Mononuclear cell (primary cell): Measurements from ENCODE around the gene HPS1. TPM values are rescaled to one million over a fixed set of nuclear protein-coding genes. Genes with fewer than 3 reads are reported as not detected.

Experiments used
- H3K27me3 ChIP-seq: 2 replicates; pipeline ENCODE4 v1.6.0; 2011; ENCODE audit warnings: low read length, control low read depth; ENCODE audit not compliant: insufficient read depth
- H3K4me1 ChIP-seq: 2 replicates; pipeline ENCODE4 v1.5.1; 2011; ENCODE audit warnings: mild to moderate bottlenecking, low read length, control low read depth; ENCODE audit not compliant: insufficient read depth
- H3K4me3 ChIP-seq: 2 replicates; pipeline ENCODE4 v1.5.1; 2011; ENCODE audit warnings: mild to moderate bottlenecking, low read length, moderate library complexity
- H3K9me3 ChIP-seq: 2 replicates; pipeline ENCODE4 v1.5.1; 2011; ENCODE audit warnings: low read depth, mild to moderate bottlenecking, control low read depth, low read length
- total RNA-seq: library from RNA; depleted of rRNA; stranded (reverse); fragments of >200 nt; gene quantifications from one replicate; pipeline ENCODE4 v1.2.3, GENCODE V29; 2012

Gene HPS1
- total RNA-seq, 1 donor = 46.6 TPM

DNA sequence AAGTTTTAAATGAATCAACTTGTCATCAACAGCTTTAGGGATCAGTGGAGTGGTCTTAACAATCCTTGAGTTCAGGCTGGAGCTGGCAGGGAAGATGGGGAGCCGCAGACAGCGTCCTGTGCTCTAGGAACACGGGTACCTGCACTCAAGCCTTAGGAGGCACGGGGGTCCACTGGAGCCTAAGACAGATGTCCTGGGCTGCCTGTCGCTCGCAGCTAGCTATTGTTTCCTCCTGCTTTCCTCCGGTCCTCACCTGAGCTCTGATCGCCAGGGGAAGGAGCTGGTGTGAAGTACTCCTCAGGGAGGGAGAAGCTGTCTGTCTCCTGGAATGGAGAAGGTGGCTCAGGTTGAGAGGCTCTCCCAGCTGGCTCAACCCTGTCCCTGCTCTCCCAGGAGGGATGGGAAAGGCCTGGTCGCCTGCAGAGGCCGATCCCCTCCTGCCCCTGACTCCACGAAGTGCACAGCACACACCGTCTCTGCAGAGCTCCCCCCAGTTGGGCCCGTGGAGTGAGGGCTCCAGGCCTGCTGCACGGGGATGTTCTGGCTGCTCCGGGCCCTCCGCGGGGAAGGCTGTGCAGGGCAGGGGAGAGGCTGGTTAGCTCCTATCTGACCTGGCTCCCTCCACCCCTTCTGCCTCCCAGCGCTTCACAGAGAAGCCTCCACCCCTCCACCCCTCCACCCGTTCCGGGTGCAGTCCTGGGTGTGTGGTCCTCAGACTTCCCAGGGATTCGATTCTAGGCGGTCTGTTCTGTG is 17.2 kb downstream of the HPS1 start:
- Histone ChIP-seq H3K4me1 (no peaks in the 10 kb centered on the region), H3K9me3 (no peaks in the 10 kb centered on the region), H3K27me3 (no peaks in the 10 kb centered on the region), H3K4me3 (no peak overlapping the region)

DNA sequence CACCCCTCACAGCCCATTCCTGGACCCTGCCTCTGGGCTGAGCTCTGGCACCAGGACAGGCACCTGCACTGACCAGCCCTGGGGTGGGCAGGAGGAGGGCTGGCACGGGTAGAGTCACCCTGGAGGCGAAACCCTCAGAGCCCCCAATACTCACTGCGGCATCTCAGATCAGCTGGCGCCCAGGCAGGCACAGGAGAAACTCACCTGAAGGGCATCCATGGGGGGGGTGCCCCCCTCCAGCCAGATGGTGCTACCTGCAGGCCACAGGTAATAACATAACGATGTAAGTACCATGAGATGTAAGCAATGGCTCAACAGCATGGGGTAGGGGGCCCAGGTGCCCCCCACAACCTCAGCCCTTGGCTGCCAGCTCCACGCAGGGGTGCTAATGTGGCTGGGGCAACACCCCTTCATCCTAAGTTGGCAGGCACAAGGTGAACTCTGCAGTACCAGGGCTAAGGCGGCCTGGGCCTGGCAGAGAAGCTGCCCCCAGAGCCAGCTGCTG is 19.7 kb downstream of the HPS1 start:
- Histone ChIP-seq H3K4me3 (no peak overlapping the region), H3K9me3 (no peaks in the 10 kb centered on the region), H3K4me1 (no peaks in the 10 kb centered on the region), H3K27me3 (no peaks in the 10 kb centered on the region)

DNA sequence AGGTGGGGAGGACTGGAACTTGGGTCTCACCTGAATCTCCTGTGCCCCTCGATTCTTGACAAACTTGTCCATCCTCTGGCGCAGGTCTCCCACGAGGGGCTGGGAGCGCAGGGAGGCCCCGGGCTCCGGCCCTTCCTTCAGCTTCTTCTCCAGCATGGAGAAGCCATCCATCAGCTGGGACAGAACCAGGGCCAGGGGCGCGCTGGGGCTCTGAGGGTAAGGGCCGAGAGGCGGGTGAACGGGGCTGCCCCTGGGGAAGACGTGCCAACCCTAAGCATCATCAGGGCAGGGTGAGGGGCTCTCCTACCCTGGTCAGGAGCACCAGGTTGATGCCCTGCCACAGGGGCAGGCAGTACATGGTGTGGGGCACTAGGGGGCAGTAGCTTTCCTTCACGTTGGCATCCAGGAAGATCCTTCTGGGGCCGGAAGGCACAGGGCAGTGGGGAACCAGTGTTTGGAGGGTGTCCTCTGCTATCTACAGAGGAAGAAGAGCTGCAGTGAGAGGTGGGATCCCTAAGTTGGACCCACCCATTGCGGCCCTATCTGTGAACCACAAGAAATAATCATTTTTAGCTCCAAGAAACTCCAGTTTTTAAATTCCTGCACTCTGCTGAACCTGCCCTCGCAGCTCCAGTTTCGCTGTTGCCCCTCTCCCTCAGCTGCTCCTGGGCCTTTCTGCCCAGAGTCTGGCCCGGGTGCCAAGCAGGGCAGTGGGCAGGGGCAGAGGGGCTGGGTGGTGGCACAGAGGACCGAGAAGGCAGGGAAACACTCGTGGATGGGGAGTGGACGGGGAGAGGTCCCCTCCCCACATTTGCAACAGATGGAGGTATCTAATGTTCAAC is 21.0 kb downstream of the HPS1 start:
- Histone ChIP-seq H3K4me1 (no peaks in the 10 kb centered on the region), H3K9me3 (no peaks in the 10 kb centered on the region), H3K27me3 (no peaks in the 10 kb centered on the region), H3K4me3 (no peak overlapping the region)

DNA sequence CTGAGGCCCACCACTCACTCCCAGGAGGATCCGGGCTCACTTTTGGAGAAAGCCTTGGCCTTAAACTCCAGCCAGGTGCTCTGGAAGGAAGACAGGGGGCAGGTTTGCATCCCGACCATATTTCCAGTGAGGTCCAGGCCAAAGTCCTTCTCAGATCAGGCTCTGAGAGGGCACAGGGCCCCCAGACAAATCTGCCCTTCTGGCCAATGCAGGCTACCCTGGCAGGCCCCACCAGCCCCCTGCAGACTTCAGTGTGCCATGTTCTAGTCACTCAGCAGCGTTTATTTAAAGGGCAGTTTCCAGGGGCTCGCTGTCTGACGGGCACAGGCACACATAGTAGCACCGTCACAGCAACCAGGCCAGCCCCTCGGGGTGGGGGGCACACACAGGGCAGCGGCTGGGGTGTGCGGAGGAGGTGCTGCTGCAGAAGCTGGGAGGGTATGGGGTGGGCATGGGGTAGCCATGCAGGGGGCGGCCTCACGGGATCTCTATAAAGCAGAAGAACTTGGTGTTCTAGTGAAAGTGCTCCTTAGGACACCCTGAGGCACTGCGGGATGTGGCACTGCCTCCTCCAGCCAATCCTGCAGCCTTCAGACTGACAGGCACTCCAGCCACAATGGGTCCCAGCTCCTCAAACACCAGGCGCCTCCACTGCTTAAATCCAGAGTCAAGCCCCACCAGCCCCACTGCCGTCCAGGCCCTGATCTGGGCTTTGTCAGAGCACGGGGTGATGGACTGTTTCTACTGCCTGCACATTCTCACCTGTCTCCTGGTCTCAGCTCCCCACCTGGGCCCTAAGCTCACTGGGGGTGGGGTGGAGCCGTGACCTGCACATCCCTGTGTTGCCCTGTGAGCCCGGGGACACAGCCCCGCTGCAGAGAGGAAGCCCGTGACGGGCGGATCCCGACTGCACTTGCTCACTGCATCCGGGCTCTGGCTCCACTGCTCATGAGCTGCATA is 22.2 kb downstream of the HPS1 start:
- H3K4me3 ChIP-seq = no peak overlapping the region
- no peaks in the 10 kb centered on the region for H3K4me1 ChIP-seq
- no peaks in the 10 kb centered on the region for H3K9me3 ChIP-seq
- H3K27me3 ChIP-seq = no peaks in the 10 kb centered on the region

DNA sequence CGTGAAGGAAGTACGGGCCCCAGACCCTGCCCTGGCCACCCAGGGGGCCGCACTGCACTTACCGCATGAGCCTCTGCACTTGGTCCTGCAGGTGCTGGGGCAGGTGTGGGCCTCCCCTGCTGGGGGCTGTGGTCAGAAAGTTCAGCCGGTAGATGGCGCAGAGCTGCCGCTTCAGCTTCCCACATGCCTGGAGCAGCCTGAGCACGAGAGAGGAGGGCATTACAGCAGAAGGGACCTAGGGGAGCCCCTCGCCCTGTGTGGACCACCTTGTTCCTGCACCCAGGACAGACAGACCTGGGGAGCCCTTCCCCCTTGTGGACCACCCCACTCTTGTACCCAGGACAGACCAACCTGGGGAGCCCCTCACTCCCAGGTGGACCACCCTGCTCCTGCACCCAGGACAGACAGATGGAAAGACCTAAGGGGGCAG is 23.0 kb downstream of the HPS1 start:
- Histone ChIP-seq H3K27me3 (no peaks in the 10 kb centered on the region), H3K9me3 (no peaks in the 10 kb centered on the region), H3K4me1 (no peaks in the 10 kb centered on the region), H3K4me3 (no peak overlapping the region)

DNA sequence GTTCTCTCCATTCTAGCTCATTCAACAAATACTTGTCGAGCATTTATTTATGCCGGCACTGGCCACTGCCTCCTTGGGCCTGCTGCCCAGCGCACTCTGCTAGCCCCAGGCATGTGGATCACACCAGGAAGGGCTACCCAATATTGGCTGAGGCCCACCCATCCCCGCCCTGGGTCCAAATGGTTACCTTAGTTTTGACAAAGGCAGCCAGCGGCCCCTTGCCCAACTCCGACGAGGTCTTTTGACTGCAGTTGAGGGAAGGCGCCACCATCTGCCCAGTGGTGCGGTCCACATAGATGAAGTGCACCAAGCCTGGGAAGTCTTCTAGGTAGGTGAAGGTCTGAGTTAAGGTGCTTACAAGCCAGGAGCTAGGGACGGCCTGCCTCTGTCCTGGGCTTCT is 24.6 kb downstream of the HPS1 start:
- Histone ChIP-seq H3K4me1 (no peaks in the 10 kb centered on the region), H3K27me3 (no peaks in the 10 kb centered on the region), H3K4me3 (no peak overlapping the region), H3K9me3 (no peaks in the 10 kb centered on the region)

DNA sequence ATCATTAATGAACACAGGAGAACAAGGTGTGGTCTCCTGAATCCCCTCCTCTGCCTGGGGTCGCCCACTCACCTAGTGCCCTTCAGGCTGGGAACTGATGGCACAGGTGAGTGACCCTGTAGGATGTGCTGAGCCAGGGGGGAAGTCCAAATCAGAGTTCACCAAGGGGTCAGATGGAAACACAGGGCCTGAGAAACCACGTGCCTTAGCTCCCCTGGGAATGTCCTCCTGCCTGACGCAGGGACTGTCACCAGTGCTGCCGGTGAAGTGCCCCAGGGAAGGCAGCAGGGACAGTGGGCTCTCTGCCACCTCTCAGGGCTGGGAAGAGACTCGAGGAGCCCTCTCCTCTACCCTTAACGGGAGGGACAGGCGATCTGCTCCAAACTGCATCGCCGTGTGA is 25.9 kb downstream of the HPS1 start:
- Histone ChIP-seq H3K9me3 (no peaks in the 10 kb centered on the region), H3K4me3 (no peak overlapping the region), H3K27me3 (no peaks in the 10 kb centered on the region), H3K4me1 (no peaks in the 10 kb centered on the region)

DNA sequence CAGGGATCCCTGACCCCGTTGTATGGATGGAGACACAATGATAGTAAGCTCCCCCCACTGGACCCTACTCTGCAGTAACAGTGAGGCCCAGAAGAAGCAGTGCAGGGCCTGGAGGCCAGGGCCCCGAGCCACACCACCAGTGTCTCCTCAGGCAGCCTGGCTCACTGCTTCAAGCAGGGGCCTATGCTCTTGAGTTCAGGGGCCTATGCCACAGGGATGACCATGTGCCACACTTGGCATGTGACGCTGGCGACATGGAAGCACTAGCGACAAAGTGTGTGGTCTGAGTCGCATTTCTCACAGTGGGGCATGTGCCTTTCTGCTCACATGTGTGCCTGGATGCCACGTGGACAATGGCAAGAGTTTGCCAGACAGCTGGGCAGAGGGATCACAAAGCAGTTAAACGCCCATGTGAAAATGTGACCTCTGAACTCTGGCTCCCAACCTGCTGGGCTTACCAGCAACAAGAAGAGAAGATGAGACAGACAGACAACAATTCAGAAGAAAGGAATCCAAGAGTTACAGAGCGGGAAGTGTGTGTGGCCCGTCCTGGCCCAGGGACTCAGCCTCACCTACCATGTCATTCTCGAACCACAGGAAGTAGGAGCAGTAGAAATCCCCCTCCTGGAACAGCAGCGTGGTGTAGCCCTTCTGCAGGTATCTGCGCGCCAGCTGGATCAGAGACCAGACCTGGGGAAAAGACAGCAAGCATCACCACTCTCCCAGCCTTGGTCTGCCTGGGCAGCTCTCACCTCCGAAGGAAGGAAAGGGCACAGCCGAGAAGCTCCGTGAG is 27.1 kb downstream of the HPS1 start:
- Histone ChIP-seq H3K4me3 (no peak overlapping the region), H3K4me1 (peaks cover 9% of the 10 kb centered on the region), H3K9me3 (no peaks in the 10 kb centered on the region), H3K27me3 (no peaks in the 10 kb centered on the region)

DNA sequence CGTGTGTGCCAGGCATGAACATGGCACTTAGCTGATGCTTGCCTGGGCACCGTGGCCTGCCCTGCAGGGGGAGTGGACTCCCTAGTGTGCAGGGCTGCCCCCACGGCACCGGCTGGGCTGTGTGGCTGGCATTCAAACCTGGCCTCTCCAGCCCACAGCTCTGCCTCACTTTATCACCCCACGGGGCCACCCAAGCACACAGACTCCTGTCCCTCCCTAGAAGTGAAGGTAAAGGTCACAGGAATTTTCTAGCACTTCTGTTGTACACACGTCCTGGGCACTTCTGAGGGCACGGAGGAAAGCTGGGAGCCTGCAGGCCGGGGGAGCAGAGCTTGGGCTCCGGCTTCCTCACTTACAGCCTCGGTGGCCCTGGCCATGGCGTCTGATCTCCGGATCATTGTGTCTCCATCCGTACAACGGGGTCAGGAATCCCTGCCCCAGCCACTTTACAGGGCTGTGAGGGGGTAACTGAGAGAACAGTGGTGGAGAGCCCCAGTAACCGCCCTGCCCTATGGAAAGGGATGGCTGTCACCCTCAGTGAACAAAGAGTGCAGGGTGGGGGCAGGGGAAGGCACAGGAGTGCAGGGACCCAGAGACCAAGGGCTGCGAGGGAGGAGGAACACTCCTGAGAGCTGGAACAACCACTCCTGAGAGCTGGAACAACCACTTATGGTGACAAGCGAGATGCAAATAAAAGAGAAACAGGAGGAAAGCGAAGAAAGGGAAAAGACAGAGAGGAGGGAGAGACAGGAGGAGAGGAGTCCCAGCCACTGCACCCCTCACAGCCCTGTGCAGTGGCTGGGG is 27.9 kb downstream of the HPS1 start:
- Histone ChIP-seq H3K9me3 (no peaks in the 10 kb centered on the region), H3K4me3 (no peak overlapping the region), H3K4me1 (peaks cover 16% of the 10 kb centered on the region), H3K27me3 (no peaks in the 10 kb centered on the region)

DNA sequence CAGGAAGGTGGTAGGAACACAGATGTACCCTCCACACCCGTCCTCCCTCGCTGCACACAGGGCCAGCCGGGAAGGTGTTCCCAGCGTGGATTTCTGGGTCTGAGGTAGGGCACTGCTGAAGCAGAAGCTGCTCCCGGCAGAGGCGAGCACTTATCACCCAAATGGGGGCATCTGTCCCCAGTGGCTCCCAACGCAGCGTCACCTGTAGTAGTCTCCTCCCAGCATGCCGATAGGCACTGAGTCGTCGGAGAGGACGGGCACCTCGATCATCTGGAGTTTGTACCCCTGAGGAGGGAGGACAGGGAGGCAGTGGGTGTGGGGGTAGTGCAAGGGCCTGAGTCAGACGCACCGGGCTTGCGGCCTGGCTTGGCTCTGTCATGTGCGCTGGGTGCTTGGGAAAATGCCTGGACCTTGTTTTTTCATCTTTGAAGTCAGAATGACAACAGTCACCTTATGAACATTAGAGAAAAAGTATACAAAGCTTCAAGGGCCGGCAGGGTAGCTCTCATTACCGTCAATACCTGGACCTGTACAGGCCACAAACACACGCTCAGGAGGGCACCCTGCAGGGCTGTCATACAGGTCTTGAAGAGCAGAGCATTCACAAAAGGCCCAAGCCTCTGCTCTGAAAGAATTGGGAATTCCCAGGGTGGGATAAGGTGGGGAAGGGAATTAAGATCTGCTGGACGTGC is 28.6 kb downstream of the HPS1 start:
- H3K27me3 ChIP-seq = no peaks in the 10 kb centered on the region
- H3K4me3 ChIP-seq = no peak overlapping the region
- no peaks in the 10 kb centered on the region for H3K9me3 ChIP-seq
- peaks cover 16% of the 10 kb centered on the region for H3K4me1 ChIP-seq

DNA sequence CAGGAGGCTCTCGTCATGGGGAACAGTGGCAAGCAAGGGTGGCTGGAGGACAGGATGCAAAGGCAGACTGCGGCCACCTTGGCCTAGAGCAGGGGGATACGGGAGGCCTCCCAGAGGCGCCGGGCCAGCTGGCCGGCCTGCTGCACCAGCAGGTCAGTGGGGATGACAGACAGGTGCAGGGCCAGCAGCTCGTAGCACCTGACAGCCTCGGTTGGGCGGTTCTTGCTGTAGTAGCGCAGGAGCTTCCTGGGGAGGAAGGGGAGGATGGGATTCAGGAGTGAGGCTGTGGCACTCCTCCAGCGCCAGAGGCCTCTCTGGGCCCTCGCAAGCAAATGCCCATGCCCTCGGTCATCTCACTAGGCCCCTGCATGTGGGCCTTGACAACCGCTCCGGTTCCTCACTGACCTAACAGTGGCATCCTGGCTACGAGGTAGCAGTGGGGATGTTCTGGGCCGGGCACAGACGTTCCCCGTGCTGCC is 29.2 kb downstream of the HPS1 start:
- Histone ChIP-seq H3K4me3 (no peak overlapping the region), H3K27me3 (no peaks in the 10 kb centered on the region), H3K9me3 (no peaks in the 10 kb centered on the region), H3K4me1 (peaks cover 16% of the 10 kb centered on the region)

DNA sequence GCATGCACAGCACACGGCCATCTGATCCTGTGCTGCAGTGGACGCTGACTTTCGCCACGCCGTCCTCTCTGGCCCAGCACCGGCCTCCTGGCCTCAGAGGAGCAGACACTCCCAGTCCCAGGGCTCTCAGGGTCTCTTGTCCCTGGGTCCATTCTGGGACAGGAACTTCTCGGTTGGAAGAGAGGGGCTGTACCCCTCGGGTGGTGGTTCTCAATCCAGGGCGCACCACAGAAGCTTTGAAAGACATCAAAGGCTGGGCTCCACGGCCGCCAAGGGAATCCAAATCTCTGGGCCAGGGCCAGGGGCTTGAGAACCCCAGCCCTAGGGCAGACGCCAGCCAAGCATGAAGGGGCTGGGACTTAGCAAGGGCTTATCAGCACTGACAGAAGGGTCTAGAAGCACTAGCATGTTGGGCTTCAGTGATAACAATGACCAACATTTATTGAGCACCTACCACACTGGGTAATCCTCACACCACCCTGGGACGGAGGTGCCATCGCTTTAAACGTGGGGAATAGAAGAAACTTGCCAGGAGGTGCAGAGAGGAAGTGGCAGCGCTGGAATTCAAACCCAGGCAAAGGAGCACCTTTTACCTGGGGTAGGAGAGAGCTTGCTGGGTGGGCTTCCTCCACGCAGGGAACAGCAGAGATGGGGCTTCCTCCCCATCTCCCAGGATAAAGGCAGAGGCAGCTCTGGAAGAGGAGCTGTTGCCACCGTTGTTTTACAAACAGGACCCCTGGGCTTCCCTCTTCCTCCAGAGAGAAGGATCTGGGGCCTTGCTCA is 29.9 kb downstream of the HPS1 start:
- no peak overlapping the region for H3K4me3 ChIP-seq
- peaks cover 16% of the 10 kb centered on the region for H3K4me1 ChIP-seq
- no peaks in the 10 kb centered on the region for H3K9me3 ChIP-seq
- no peaks in the 10 kb centered on the region for H3K27me3 ChIP-seq
